ENCODE results near the gene PREB.

PREB gene

GRCh38 chr2:27152796-27153464, 18.5 kb upstream of the PREB start:
- DNase-seq (ENCODE audit: low spot score) (no peak), FAIRE-seq (no peak)

GRCh38 chr2:27152102-27152795, 17.8 kb upstream of the PREB start:
- FAIRE-seq (no peak), DNase-seq (ENCODE audit: low spot score) (no peak)

- no peak for DNase-seq (ENCODE audit: low spot score)
- FAIRE-seq = no peak
Measured at GRCh38 chr2:27150639-27151230, 16.3 kb upstream of the PREB start.

GRCh38 chr2:27149570-27150405, 15.4 kb upstream of the PREB start:
- DNase-seq (ENCODE audit: low spot score) (no peak), FAIRE-seq (no peak)

- FAIRE-seq (no peak), DNase-seq (ENCODE audit: low spot score) (no peak)
Measured at GRCh38 chr2:27148801-27149439, 14.5 kb upstream of the PREB start, which contains the start of gene TCF23. TCF23 (plus strand) TSS chr2:27149004; CDS start chr2:27149134, 130 bp downstream.

GRCh38 chr2:27147935-27148334, 13.5 kb upstream of the PREB start:
- no peak for DNase-seq (ENCODE audit: low spot score)
- no peak for FAIRE-seq

GRCh38 chr2:27145682-27146081, 11.2 kb upstream of the PREB start:
- DNase-seq (ENCODE audit: low spot score) = no peak
- no peak for FAIRE-seq

GRCh38 chr2:27143285-27143684, 8.8 kb upstream of the PREB start:
- DNase-seq (ENCODE audit: low spot score) (no peak), FAIRE-seq (no peak)

GRCh38 chr2:27139310-27139709, 4.9 kb upstream of the PREB start, which contains the start of gene PRR30:
PRR30 (minus strand) TSS chr2:27139410; CDS start chr2:27138329, 1,081 bp downstream.
- DNase-seq (ENCODE audit: low spot score) = no peak
- FAIRE-seq = no peak

- FAIRE-seq = no peak
- DNase-seq (ENCODE audit: low spot score) = no peak
Measured at GRCh38 chr2:27138111-27138510, 3.7 kb upstream of the PREB start.

- DNase-seq (ENCODE audit: low spot score) = no peak
- no peak for FAIRE-seq
Measured at GRCh38 chr2:27137322-27137935, 3.0 kb upstream of the PREB start.

GRCh38 chr2:27136751-27137150, 2.3 kb upstream of the PREB start:
- DNase-seq (ENCODE audit: low spot score) = no peak
- FAIRE-seq = no peak

GRCh38 chr2:27135478-27135955, 1.1 kb upstream of the PREB start:
- DNase-seq (ENCODE audit: low spot score) = no peak
- FAIRE-seq = no peak

GRCh38 chr2:27134781-27135477, 493 bp upstream of the PREB start:
- DNase-seq (ENCODE audit: low spot score) (no peak), FAIRE-seq (no peak)

GRCh38 chr2:27133195-27133875, 1.1 kb downstream of the PREB start:
- DNase-seq (ENCODE audit: low spot score) = no peak
- no peak for FAIRE-seq

- DNase-seq (ENCODE audit: low spot score) (no peak), FAIRE-seq (no peak)
Measured at GRCh38 chr2:27131429-27131828, 3.0 kb downstream of the PREB start.

- DNase-seq (ENCODE audit: low spot score) (no peak), FAIRE-seq (no peak)
Measured at GRCh38 chr2:27130396-27130795, 4.0 kb downstream of the PREB start.

- DNase-seq (ENCODE audit: low spot score) (no peak), FAIRE-seq (no peak)
Measured at GRCh38 chr2:27128668-27129571, 5.5 kb downstream of the PREB start.
